HG03025 (cell line): ENCODE results near the gene FLT4.

Source experiments
- ATAC-seq: cut with Tn5 transposase; IDR thresholded peaks from one replicate; pipeline ENCODE4 v1.9.1; 2021; ENCODE audit warnings: mild to moderate bottlenecking, moderate library complexity; ENCODE audit not compliant: unreplicated experiment, low FRiP score

Gene FLT4

GRCh38 chr5:180595381-180596114 lies 53.9 kb downstream of the FLT4 start:
- no peak for ATAC-seq

- no peak for ATAC-seq
Observed at GRCh38 chr5:180595046-180595379, 54.4 kb downstream of the FLT4 start.

GRCh38 chr5:180594311-180595045 lies 54.9 kb downstream of the FLT4 start:
- no peak for ATAC-seq

GRCh38 chr5:180593446-180594206 lies 55.8 kb downstream of the FLT4 start:
- ATAC-seq, result no peak

- ATAC-seq, result no peak
Observed at GRCh38 chr5:180592176-180592575, 57.2 kb downstream of the FLT4 start.

- no peak for ATAC-seq
Observed at GRCh38 chr5:180591311-180591887, 58.0 kb downstream of the FLT4 start, which contains the start of gene SCGB3A1. Gene SCGB3A1, minus strand, starts transcription at chr5:180591499. Its CDS starts 37 bp downstream, at chr5:180591462.

GRCh38 chr5:180590543-180591310 lies 58.7 kb downstream of the FLT4 start:
- no peak for ATAC-seq

- ATAC-seq, result no peak
Observed at GRCh38 chr5:180589771-180590542, 59.4 kb downstream of the FLT4 start.

- ATAC-seq, result no peak
Observed at GRCh38 chr5:180586870-180587269, 62.5 kb downstream of the FLT4 start.

GRCh38 chr5:180586204-180586603 lies 63.2 kb downstream of the FLT4 start:
- ATAC-seq, result no peak

- no peak for ATAC-seq
Observed at GRCh38 chr5:180583738-180584137, 65.7 kb downstream of the FLT4 start.

GRCh38 chr5:180580681-180581080 lies 68.7 kb downstream of the FLT4 start:
- ATAC-seq, result no peak

- no peak for ATAC-seq
Observed at GRCh38 chr5:180575571-180575970, 73.8 kb downstream of the FLT4 start.

GRCh38 chr5:180568914-180569313 lies 80.5 kb downstream of the FLT4 start:
- no peak for ATAC-seq

GRCh38 chr5:180563994-180564393 lies 85.4 kb downstream of the FLT4 start:
- ATAC-seq, result no peak

GRCh38 chr5:180558232-180558631 lies 91.2 kb downstream of the FLT4 start:
- no peak for ATAC-seq

GRCh38 chr5:180557217-180557809 lies 92.1 kb downstream of the FLT4 start:
- no peak for ATAC-seq

GRCh38 chr5:180555168-180555921 lies 94.1 kb downstream of the FLT4 start:
- ATAC-seq, result no peak
